Measurements from ENCODE around the gene TDRD9. TPM values are rescaled to one million over a fixed set of nuclear protein-coding genes. Genes with fewer than 3 reads are reported as not detected.

Gene TDRD9
- total RNA-seq, 2 donors from 2014 or later, result 12.0 TPM; not detected in 1

DNA sequence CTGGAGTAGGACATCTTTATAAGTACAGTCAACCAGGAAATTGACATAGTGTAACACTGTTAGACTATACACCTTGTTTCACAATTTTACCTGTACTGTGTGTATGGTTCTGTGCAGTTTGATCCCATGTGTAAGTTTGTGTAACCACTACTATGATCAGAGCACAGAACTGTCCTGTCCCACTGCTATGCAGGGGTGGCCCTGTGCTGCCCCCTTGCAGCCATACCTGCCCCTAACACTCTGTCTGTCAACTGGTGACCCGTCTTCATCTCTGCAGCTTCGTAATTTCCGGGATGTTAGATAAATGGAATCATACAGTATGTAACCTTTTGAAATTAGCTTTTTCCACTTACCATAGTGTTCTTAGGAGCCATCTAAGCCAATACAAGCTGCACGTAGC lies 72.7 kb downstream of the TDRD9 start:
- no peak for DNase-seq (ENCODE audit: low spot score)
- Histone ChIP-seq H3K4me1 (ENCODE audit: control insufficient read depth in 1 of 2, low read depth in 2 of 2) (no peaks in the 10 kb centered on the region), H3K27ac (no peak overlapping the region), H3K36me3 (no peaks in the 10 kb centered on the region), H3K27me3 (replicated peaks; ENCODE audit: insufficient read depth) (no peaks in the 10 kb centered on the region), H3K4me3 (no peak overlapping the region), H3K9me3 (no peaks in the 10 kb centered on the region)
- no peak for ATAC-seq (ENCODE audit: insufficient number of reproducible peaks, low FRiP score, low read depth)
- TF ChIP-seq, protein P1, sequence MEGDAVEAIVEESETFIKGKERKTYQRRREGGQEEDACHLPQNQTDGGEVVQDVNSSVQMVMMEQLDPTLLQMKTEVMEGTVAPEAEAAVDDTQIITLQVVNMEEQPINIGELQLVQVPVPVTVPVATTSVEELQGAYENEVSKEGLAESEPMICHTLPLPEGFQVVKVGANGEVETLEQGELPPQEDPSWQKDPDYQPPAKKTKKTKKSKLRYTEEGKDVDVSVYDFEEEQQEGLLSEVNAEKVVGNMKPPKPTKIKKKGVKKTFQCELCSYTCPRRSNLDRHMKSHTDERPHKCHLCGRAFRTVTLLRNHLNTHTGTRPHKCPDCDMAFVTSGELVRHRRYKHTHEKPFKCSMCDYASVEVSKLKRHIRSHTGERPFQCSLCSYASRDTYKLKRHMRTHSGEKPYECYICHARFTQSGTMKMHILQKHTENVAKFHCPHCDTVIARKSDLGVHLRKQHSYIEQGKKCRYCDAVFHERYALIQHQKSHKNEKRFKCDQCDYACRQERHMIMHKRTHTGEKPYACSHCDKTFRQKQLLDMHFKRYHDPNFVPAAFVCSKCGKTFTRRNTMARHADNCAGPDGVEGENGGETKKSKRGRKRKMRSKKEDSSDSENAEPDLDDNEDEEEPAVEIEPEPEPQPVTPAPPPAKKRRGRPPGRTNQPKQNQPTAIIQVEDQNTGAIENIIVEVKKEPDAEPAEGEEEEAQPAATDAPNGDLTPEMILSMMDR (IDR thresholded peaks at IDR 0.05), result no peak

DNA sequence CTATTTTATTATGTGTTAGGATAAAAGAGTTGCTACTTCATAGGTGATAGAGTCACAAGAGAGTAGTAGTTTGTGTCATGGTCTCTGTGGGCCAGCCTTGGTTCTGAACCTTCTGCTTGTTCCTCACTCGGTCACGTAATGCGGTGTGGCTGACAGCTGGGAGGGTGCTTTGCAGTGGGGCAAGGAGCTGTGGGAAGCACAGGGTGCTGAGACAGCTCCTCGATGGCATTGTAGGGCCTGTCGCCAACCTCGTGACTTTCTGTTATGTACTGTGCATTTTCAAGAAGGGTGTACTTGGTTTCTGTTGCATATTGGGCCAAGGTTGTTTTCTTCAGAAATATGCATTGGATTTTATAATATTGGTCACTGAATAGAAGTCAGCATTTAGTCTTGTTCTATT lies 75.4 kb downstream of the TDRD9 start:
- Histone ChIP-seq H3K27ac (no peak overlapping the region), H3K9me3 (no peaks in the 10 kb centered on the region), H3K4me1 (ENCODE audit: control insufficient read depth in 1 of 2, low read depth in 2 of 2) (no peaks in the 10 kb centered on the region), H3K4me3 (no peak overlapping the region), H3K27me3 (replicated peaks; ENCODE audit: insufficient read depth) (no peaks in the 10 kb centered on the region), H3K36me3 (no peaks in the 10 kb centered on the region)
- ATAC-seq (ENCODE audit: insufficient number of reproducible peaks, low FRiP score, low read depth), result no peak
- TF ChIP-seq, protein P1 (IDR thresholded peaks at IDR 0.05), result no peak
- no peak for DNase-seq (ENCODE audit: low spot score)

DNA sequence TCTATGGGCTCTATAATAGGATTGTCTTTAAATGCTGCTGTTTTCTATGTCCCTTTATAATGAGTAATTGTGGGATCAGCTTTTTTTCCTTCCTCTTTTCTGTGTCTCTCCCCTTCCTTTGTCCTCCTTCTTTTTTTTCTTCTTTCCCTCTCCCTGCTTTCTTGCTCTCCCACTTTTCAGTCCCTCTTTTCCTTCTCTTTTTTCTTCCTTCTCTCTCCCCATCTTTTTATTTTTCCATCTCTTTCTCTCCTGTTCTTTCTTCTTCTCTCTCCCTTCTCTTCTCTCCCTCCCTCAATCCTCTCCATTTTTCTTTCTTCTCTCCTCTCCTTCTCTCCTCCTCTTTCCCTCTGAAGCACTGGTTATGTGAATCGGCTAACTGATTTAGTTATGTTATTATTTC lies 76.6 kb downstream of the TDRD9 start:
- DNase-seq (ENCODE audit: low spot score), result no peak
- no peak overlapping the region for H3K4me3 ChIP-seq
- ATAC-seq (ENCODE audit: insufficient number of reproducible peaks, low FRiP score, low read depth), result no peak
- no peak overlapping the region for H3K27ac ChIP-seq
- no peaks in the 10 kb centered on the region for H3K9me3 ChIP-seq
- no peaks in the 10 kb centered on the region for H3K36me3 ChIP-seq
- no peaks in the 10 kb centered on the region for H3K27me3 ChIP-seq (replicated peaks; ENCODE audit: insufficient read depth)
- no peaks in the 10 kb centered on the region for H3K4me1 ChIP-seq (ENCODE audit: control insufficient read depth in 1 of 2, low read depth in 2 of 2)
- TF ChIP-seq, protein P1 (IDR thresholded peaks at IDR 0.05), result no peak

DNA sequence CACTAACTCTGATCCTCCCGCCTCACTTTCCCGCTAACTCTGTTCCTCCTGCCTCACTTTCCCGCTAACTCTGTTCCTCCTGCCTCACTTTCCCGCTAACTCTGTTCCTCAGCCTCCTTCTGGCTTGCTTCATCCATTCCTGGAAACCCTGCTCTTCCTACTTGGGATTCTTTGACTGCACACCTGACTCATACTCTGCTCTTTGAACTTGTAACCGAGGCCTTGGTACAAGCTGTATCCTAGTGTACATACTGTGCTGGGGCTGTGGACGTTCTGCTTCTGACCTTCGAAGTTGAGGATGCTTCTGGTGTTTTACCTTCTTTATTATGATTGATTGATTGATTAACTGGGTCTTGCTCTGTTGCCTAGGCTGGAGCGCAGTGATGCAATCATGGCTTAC lies 77.2 kb downstream of the TDRD9 start:
- H3K27ac ChIP-seq, result no peak overlapping the region
- no peaks in the 10 kb centered on the region for H3K36me3 ChIP-seq
- ATAC-seq (ENCODE audit: insufficient number of reproducible peaks, low FRiP score, low read depth) (no peak), DNase-seq (ENCODE audit: low spot score) (no peak)
- no peaks in the 10 kb centered on the region for H3K27me3 ChIP-seq (replicated peaks; ENCODE audit: insufficient read depth)
- TF ChIP-seq, protein P1 (IDR thresholded peaks at IDR 0.05), result no peak
- H3K9me3 ChIP-seq, result no peaks in the 10 kb centered on the region
- no peak overlapping the region for H3K4me3 ChIP-seq
- H3K4me1 ChIP-seq (ENCODE audit: control insufficient read depth in 1 of 2, low read depth in 2 of 2), result no peaks in the 10 kb centered on the region

DNA sequence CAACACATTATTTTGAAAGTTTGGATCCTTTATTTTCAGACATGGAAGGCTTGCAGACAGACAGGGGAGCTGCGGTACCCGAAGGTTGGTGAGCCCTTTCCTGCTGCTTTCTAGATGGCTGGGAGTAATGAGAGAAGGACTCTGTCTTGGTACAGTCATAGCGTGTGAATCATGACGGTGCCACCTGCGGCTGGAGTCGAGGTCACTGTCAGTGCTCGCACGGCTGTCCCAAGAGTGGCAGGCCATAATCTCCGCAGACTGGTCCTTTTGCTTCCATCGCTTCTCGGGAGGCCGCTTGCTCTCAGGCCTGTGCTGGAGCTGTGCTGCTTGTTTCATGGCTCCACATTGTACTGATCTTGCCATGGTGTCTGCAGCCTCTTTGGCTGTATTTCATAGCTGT lies 78.9 kb downstream of the TDRD9 start:
- H3K4me3 ChIP-seq, result no peak overlapping the region
- H3K36me3 ChIP-seq, result no peaks in the 10 kb centered on the region
- H3K27me3 ChIP-seq (replicated peaks; ENCODE audit: insufficient read depth), result no peaks in the 10 kb centered on the region
- DNase-seq (ENCODE audit: low spot score), result no peak
- no peaks in the 10 kb centered on the region for H3K4me1 ChIP-seq (ENCODE audit: control insufficient read depth in 1 of 2, low read depth in 2 of 2)
- no peak overlapping the region for H3K27ac ChIP-seq
- no peak for ATAC-seq (ENCODE audit: insufficient number of reproducible peaks, low FRiP score, low read depth)
- H3K9me3 ChIP-seq, result no peaks in the 10 kb centered on the region
- TF ChIP-seq, protein P1 (IDR thresholded peaks at IDR 0.05), result no peak
